Upper lobe of left lung (tissue), 4 donors: Measurements from ENCODE around the gene RASIP1.

Experiments
- CTCF ChIP-seq, 6 experiments: fragments of 450-650 bp in 4 of 6; fragments of 200-600 bp in 2 of 6; sonication (generic) in 2 of 6; IDR thresholded peaks; one replicate each; pipeline ENCODE4 v1.5.1; 2016 to 2019; ENCODE audit warnings: antibody characterized with exemption in 6 of 6
- EP300 ChIP-seq, 4 donors: sonication (generic); formaldehyde crosslinking; IDR thresholded peaks; one replicate each; pipeline ENCODE4 v1.5.1; 2017; ENCODE audit warnings: antibody characterized with exemption in 4 of 4, control low read depth in 2 of 4
- POLR2A ChIP-seq, 4 donors: fragments of 450-650 bp; IDR thresholded peaks; one replicate each; pipeline ENCODE4 v1.5.1; 2016 to 2017; ENCODE audit warnings: antibody characterized with exemption in 4 of 4, mild to moderate bottlenecking in 2 of 4

- TF ChIP-seq CTCF (IDR thresholded peaks at IDR 0.05) (no peak), POLR2A (IDR thresholded peaks at IDR 0.05) (no peak), EP300 (IDR thresholded peaks at IDR 0.05) (no peak)
Observed at GRCh38 chr19:48711106-48711662, 29.2 kb downstream of the RASIP1 start.
